ENCODE results near the gene DOK6. TPM values are rescaled to one million over a fixed set of nuclear protein-coding genes. Genes with fewer than 3 reads are reported as not detected.

The DOK6 gene
- total RNA-seq, 1 experiment from 2014 or later, result not detected

GRCh38 chr18:69636529-69637301 is 236.0 kb downstream of the DOK6 start:
- CTCF ChIA-PET, result no interaction called here
- DNase-seq, result no peak
- Mint-ChIP-seq H3K9me3 (ENCODE audit: low read depth, unreplicated experiment) (no peaks in the 10 kb centered on the region), H3K27me3 (ENCODE audit: unreplicated experiment) (no peaks in the 10 kb centered on the region), H3K36me3 (ENCODE audit: insufficient read depth, unreplicated experiment) (no peaks in the 10 kb centered on the region), H3K27ac (ENCODE audit: unreplicated experiment) (no peak overlapping the region), H3K4me3 (ENCODE audit: low read depth, unreplicated experiment) (no peak overlapping the region), H3K4me1 (ENCODE audit: low read depth, unreplicated experiment) (no peaks in the 10 kb centered on the region)
- intact Hi-C loops (cut with micrococcal nuclease; ENCODE audit: unreplicated experiment), result no loop called here
- no peak for TF ChIP-seq CTCF (IDR thresholded peaks at IDR 0.05; ENCODE audit: unreplicated experiment)
- no TSS peak for BruUV-seq (replicated peaks)

DNA sequence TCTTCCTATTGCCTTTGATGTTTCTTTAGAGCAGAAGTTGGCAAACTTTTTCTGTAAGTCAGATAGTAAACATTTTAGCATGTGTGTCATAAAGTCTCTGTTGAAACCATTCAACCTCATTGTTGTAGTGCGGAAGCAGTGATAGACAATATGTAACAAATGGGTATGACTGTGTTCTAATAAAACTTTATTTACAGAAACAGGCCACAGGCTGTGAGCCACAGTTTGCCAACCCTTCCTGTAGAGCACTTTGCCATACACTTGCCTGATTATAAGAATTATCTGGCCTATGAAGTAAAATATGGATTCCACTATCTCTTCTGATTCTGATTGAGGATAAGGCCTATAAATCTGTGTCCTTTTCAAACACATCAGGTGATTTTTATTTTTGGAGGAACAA is 237.4 kb downstream of the DOK6 start:
- H3K4me1 Mint-ChIP-seq (ENCODE audit: low read depth, unreplicated experiment), result no peaks in the 10 kb centered on the region
- intact Hi-C loops (cut with micrococcal nuclease; ENCODE audit: unreplicated experiment), result no loop called here

DNA sequence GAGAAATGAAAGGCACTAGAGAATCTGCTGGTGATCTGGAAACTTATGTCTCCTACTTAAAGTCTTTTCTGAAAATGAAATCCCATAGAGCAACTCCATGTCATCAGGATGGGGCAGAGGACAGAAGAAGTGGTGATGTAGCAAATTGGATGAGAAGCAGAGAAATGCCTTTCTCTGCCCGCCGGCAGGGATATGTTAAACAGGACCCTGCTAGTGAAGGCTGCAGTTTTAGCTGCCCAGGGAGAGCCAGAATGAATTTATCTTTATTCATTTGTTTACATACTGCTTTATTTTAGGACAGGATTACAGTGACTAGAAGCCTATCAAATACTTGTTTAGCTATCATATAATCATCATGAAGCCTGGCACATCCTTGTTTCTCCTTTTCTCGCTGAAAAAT is 247.0 kb downstream of the DOK6 start:
- DNase-seq, result no peak
- no peak overlapping the region for H3K4me3 Mint-ChIP-seq (ENCODE audit: low read depth, unreplicated experiment)
- no peaks in the 10 kb centered on the region for H3K4me1 Mint-ChIP-seq (ENCODE audit: low read depth, unreplicated experiment)
- no TSS peak for BruUV-seq (replicated peaks)
- CTCF ChIA-PET, result no interaction called here
- H3K27ac Mint-ChIP-seq (ENCODE audit: unreplicated experiment), result no peak overlapping the region
- H3K36me3 Mint-ChIP-seq (ENCODE audit: insufficient read depth, unreplicated experiment), result no peaks in the 10 kb centered on the region
- no peaks in the 10 kb centered on the region for H3K9me3 Mint-ChIP-seq (ENCODE audit: low read depth, unreplicated experiment)
- intact Hi-C loops (cut with micrococcal nuclease; ENCODE audit: unreplicated experiment), result no loop called here
- H3K27me3 Mint-ChIP-seq (ENCODE audit: unreplicated experiment), result no peaks in the 10 kb centered on the region
- no peak for TF ChIP-seq CTCF (IDR thresholded peaks at IDR 0.05; ENCODE audit: unreplicated experiment)

More for the DNA sequence above, 237.4 kb downstream of the DOK6 start:
- CTCF ChIA-PET, result no interaction called here
- Mint-ChIP-seq H3K9me3 (ENCODE audit: low read depth, unreplicated experiment) (no peaks in the 10 kb centered on the region), H3K27ac (ENCODE audit: unreplicated experiment) (no peak overlapping the region), H3K4me3 (ENCODE audit: low read depth, unreplicated experiment) (no peak overlapping the region), H3K36me3 (ENCODE audit: insufficient read depth, unreplicated experiment) (no peaks in the 10 kb centered on the region), H3K27me3 (ENCODE audit: unreplicated experiment) (no peaks in the 10 kb centered on the region)
- no peak for TF ChIP-seq CTCF (IDR thresholded peaks at IDR 0.05; ENCODE audit: unreplicated experiment)
- DNase-seq, result no peak
- BruUV-seq (replicated peaks), result no TSS peak

DNA sequence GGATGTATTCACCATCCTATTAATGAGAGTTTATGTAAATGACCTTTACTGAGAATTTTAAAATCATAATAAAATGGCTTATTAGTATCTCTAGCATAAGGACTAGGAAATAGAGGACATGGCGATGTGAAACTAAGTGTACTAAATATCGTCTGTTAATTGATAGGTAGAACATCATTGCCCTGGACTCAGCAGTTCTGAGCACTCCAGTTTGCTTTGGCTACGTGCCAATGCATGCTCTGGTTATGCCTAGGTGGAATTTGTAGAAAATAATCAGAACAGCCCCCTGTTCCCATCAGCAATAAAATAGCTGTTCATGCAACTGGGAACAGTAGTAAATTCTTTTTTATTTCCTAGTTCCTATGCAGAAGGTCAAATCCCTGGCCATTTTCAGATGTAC is 247.8 kb downstream of the DOK6 start:
- H3K4me1 Mint-ChIP-seq (ENCODE audit: low read depth, unreplicated experiment), result no peaks in the 10 kb centered on the region
- no peak overlapping the region for H3K27ac Mint-ChIP-seq (ENCODE audit: unreplicated experiment)
- BruUV-seq (replicated peaks), result no TSS peak
- DNase-seq, result no peak
- intact Hi-C loops (cut with micrococcal nuclease; ENCODE audit: unreplicated experiment), result no loop called here
- H3K4me3 Mint-ChIP-seq (ENCODE audit: low read depth, unreplicated experiment), result no peak overlapping the region
- TF ChIP-seq CTCF (IDR thresholded peaks at IDR 0.05; ENCODE audit: unreplicated experiment), result no peak
- no peaks in the 10 kb centered on the region for H3K9me3 Mint-ChIP-seq (ENCODE audit: low read depth, unreplicated experiment)
- no peaks in the 10 kb centered on the region for H3K36me3 Mint-ChIP-seq (ENCODE audit: insufficient read depth, unreplicated experiment)
- H3K27me3 Mint-ChIP-seq (ENCODE audit: unreplicated experiment), result no peaks in the 10 kb centered on the region
- CTCF ChIA-PET, result no interaction called here

Measured in Calu3 (cell line).